GM18508 (cell line): ENCODE results near the gene CSTF3.

Source experiments
- ATAC-seq: cut with Tn5 transposase; IDR thresholded peaks from one replicate; pipeline ENCODE4 v1.9.1; 2021; ENCODE audit warnings: moderate number of reproducible peaks; ENCODE audit not compliant: insufficient read depth, unreplicated experiment

CSTF3 gene

GRCh38 chr11:33045551-33046255 lies 115.6 kb downstream of the CSTF3 start:
- ATAC-seq = no peak

GRCh38 chr11:33044285-33044756 lies 117.0 kb downstream of the CSTF3 start:
- ATAC-seq = no peak

GRCh38 chr11:33043221-33043830 lies 118.0 kb downstream of the CSTF3 start:
- ATAC-seq = no peak

- no peak for ATAC-seq
These were observed 120.3 kb downstream of the CSTF3 start for GRCh38 chr11:33040862-33041453.

GRCh38 chr11:33040033-33040861 lies 121.0 kb downstream of the CSTF3 start:
- peak; percentile 23 for ATAC-seq

- ATAC-seq = peak; percentile 55
These were observed 121.8 kb downstream of the CSTF3 start, which contains the start of gene TCP11L1 for GRCh38 chr11:33039274-33040032. Gene TCP11L1, plus strand, starts transcription at chr11:33039572. Its CDS starts 4,202 bp downstream, at chr11:33043774.

- ATAC-seq = no peak
These were observed 126.3 kb downstream of the CSTF3 start for GRCh38 chr11:33035011-33035410.
